HS-5 (cell line): ENCODE measurements around the gene DNAH6.
"Not testable (repeated sequence)": the region's sequence is repeated elsewhere in the genome, so short reads cannot be mapped to it uniquely, and the experiment has no call there.

Experiments
- DNase-seq: peaks from one replicate; pipeline ENCODE4 v3.0.0-alpha.2; 2012; ENCODE audit warnings: low read depth

The DNAH6 gene

GRCh38 chr2:84755096-84755495 lies 238.8 kb downstream of the DNAH6 start:
- DNase-seq = no peak

- no peak for DNase-seq
Measured at GRCh38 chr2:84757648-84758047, 241.3 kb downstream of the DNAH6 start.

DNA sequence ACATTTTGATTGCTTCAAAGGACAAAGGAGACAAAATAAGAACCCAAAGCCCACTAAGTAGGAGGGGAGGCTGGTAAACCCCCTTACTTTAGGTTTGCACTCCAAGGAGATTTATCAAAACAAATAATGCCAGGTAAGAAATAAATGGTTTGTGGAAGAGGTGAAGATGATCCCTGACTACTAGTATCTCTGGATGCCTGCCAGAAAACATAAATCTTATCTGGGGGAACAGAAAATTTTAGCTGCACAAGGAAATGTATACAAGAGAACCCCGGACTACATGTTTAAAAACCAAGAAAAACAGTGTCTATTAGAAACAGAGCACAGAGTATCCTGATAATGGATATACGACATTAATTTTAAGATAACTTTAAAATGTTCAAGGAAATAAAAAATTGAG lies 250.5 kb downstream of the DNAH6 start:
- DNase-seq = no peak

DNA sequence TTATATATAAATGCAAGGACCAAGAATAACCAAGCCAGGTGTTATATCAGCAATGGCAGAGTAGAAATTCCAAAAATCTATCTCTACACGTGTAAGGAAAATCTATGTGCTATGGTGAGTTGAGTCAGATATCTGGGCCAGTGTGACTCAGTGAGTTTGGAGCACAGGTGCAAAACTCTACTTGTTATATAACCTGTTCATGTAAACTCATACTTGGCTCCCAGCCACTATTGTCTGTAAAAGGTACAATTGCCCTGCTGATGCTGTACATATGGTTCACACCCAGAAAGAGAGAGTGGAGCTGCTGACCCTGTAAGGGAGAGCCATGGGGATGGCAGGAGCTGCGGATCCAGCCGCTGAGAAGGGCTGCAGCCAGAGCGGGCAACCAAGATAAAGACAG lies 252.5 kb downstream of the DNAH6 start:
- no peak for DNase-seq

DNA sequence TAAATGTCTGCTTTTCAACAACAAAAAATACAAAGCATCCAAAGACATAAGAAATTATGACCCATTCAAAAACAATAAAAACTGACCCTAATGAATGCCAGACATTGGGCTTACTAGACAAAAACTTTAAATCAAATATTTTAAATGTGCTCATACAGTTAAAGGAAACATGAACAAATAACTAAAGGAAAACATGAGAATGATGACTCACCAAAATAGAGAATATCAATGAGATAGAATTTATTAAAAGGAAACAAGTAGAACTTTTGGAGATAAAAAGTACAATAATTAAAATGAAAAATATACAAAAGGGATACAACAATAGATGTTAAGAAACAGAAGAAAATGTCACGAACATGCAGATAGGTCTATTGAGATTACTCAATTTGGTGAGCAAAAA lies 254.0 kb downstream of the DNAH6 start:
- no peak for DNase-seq

DNA sequence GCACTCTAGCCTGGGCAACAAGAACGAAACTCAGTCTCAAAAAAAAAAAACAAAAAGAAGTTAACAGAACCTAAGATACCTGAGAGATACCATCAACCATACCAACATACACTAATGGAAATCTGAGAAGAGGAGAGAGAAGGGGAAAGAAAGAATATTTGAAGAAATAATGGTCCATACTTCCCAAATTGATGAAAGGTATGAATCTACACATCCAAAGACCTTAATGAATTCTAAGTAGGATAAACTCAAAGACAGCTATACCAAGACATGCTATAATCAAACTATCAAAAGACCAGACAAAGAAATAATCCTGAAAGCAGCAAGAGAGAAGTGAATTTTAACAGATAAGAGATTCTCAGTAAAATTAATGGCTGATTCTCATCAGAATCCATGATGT lies 255.0 kb downstream of the DNAH6 start:
- DNase-seq = no peak

- DNase-seq = not testable (repeated sequence)
Measured at GRCh38 chr2:84773562-84773961, 257.3 kb downstream of the DNAH6 start.

DNA sequence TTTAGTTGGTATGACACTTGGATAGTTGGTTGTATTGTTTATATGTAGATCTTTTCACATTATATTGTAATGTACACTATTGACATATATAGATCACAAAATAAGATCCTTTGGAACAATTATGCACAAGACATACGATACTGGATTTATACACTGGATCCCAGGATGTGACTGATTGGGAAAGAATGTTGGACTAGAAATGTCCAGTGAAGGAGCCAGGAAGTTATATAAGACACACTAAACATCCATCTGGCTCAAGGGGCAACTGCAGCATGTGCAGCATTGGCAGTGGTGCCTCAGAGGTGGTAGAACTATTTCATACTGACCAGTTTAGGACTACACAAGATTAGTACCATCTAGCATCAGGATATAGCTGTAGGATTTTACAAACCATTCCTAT lies 259.7 kb downstream of the DNAH6 start:
- no peak for DNase-seq

GRCh38 chr2:84778911-84779690 lies 262.8 kb downstream of the DNAH6 start:
- no peak for DNase-seq

DNA sequence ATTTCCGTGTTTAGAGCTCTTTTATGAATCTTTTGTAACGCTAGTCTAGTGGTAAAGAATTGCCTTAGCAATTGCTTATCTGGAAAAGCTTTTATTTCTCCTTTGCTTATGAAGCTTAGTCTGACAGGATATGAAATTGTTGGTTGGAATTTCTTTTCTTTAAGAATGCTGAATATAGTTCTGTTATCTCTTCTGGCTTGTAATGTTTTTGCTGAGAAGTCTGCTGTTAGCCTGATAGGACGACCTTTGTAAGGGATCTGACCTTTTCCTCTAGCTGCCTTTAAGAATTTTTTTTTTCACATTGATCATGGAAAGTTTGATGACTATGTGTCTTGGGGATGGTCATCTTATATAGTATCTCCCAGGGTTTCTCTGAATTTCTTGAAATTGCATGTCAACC lies 263.5 kb downstream of the DNAH6 start:
- no peak for DNase-seq

- DNase-seq = no peak
Measured at GRCh38 chr2:84781942-84782716, 265.8 kb downstream of the DNAH6 start.

DNA sequence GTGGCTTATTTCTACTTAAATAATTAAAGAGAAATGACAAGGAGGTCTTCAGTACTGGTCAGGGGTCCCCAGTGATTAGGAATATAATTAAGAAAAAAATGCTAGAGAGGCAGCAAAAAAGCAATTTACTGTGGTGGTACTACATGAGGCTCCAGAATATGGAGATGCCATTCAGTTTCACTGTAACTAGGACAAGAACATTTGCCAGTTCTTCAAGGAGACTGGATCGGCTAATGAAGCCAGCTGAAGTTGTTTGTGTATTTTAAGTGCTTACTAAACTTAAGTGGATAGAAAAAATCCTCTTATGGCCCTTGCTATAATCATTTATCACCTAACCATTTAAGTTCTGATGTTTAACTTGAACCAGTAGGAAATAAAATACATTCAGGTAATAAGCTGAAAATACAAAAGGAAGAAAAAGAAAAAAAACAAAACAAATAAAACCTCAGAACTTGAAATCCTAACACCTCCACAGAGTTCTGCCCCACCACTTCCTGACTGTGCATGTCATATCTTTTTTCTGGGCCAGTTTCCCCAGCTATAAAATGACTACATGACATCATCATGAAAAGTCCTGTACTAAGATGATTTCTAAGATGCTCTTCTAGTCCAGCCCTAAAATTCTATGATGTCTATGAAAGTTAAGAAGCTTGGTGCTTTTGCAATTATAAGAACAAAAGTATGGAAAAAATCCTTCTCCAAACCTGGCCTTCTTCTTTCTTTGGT lies 266.6 kb downstream of the DNAH6 start:
- no peak for DNase-seq

DNA sequence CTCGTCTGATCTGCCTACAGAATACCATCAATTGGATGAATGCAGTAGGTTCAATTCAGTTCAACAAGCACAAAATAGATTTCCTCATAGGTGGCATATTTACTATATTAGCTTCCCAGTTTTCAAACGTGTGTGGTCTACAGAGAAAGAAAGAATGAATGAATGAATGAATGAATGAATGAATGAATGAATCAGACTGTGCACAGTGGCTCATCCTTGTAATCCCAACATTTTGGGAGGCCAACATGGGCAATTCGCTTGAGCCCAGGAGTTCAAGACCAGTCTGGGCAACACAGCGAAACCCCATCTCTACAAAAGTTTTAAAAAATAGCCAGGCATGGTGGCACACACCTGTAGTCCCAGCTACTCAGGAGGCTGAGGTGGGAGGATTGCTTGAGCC lies 269.7 kb downstream of the DNAH6 start:
- DNase-seq = no peak

DNA sequence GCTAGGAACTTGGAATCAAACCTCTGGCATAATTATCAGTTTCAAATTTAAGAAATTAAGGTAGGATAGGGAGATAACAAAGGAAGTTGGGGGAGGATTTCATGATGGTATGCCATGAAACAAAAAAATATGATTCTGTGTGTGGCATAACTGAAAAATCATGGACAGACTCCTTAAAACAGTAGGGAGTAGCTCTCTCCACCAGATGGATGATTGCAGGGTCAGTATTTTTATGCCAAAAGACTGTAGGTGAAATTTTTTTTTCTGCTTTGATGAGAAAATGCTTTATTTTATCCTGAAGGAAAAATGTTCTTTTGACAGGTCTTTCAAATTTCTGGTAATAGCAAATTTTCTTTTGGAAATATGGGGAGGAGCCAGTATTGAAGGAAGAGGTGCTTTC lies 270.3 kb downstream of the DNAH6 start:
- no peak for DNase-seq

DNA sequence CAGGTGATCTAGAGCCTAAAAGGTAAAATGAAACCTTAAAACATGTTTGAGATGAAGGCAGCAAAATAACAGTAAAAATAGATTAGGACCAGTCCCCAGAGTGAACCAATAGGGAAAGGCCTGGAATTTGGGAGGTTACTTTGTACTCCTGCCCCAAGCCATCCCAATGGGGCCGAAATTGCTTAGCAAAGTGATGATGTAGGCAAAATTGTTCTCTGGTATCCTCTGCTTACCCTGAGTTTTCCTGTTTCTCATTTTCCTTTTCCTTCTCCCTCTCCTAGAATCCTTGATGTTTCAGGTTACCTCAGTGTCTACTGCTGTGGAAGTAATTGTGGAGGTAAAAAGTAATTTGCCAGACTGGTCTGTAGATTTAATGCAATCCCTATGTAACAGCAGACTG lies 271.7 kb downstream of the DNAH6 start:
- DNase-seq = no peak

- no peak for DNase-seq
Measured at GRCh38 chr2:84788498-84788897, 272.2 kb downstream of the DNAH6 start.

DNA sequence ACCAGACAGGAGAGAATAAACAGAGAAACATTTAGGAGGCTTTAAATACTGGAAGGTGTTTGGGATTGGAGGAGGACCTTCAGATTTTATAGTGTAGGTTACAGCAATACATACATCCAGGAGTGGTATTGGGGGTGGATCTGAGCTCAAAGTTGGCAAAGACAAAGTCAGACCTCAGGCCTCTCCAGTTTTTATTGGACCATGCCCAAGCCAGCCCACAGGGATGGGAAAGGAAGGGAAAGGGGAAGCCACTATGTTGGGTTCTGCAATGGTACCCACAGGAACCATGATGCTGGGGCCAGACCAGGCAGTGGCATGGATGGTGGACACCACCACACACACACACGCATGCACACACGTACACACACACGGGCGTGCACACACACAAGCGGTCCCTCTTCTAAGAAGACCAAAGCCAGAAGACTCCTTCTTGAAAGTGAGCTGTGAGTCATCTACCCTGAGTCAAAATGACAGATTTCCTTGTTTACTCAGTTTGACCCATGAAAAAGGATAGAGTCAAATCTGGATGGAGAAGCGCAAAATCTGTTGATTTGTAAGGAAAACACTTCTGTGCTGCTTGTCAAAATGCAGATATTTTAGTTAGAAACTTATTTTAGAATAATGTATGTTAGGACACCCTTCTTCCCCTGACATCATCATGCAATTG lies 276.7 kb downstream of the DNAH6 start:
- DNase-seq = no peak

- no peak for DNase-seq
Measured at GRCh38 chr2:84793641-84794040, 277.3 kb downstream of the DNAH6 start.

GRCh38 chr2:84796798-84797197 lies 280.5 kb downstream of the DNAH6 start:
- no peak for DNase-seq

DNA sequence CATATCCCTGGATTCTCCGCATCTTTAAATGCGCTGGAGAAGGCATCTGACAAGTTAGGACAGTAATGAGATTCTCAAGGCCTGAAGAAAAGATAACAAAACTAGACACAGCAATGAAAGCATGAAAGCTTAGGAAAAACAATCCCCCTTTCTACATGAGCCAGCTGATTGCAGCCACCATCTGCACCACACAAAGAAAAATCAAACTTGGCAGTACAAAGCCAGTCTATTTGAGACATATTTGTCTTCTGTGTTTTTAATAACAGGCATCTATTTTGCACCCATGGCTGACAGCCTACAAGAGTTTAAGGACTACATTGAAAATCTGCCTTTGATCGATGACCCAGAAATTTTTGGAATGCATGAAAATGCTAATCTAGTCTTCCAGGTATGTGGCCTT lies 281.0 kb downstream of the DNAH6 start:
- DNase-seq = no peak

DNA sequence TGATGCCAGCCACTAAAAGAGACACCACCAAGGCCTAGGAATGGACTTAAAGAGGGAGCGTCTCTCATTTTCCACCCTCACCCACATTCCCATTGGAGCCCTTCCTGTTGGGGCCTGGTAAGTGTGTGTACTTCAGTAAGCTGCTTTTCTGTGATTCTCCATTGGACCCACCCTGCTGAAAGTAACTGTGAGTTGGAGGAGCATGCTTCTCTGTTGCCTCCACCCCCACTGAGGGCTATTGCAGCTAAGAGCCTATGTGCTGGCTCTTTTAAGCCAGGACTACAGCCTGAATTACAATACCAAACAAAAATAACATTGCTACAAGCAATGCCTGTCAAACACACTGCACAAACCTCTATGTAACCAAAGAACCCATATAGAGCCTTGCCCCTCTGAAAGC lies 283.5 kb downstream of the DNAH6 start:
- DNase-seq = no peak

GRCh38 chr2:84800194-84800805 lies 284.0 kb downstream of the DNAH6 start:
- no peak for DNase-seq
